SK-N-SH (cell line): ENCODE measurements around the gene FECH. TPM values are rescaled to one million over a fixed set of nuclear protein-coding genes. Genes with fewer than 3 reads are reported as not detected.

Experiments used
- polyA plus RNA-seq, 3 experiments: library from polyadenylated mRNA; depleted of rRNA; stranded (reverse); fragments of >200 nt; gene quantifications; 2 replicates each; pipeline ENCODE4 v1.2.3, GENCODE V29; 2012

FECH gene
- polyA plus RNA-seq, 1 of the 3 experiments (the other 2 are of a cell fraction), result 44.4 TPM

Other genes starting within 250 kb of the FECH start
- 0.05 and 0.28 TPM in 2 replicates for gene ST8SIA3, start 234.1 kb downstream of the FECH start, polyA plus RNA-seq (2012; rRNA removed)
- gene ONECUT2, start 151.3 kb downstream of the FECH start, polyA plus RNA-seq (2012; rRNA removed), result 0.10 and 0.16 TPM in 2 replicates
- 84.9 and 129 TPM in 2 replicates for gene NARS1, start 35.1 kb upstream of the FECH start, polyA plus RNA-seq (2012; rRNA removed)
- gene ATP8B1, start 216.6 kb upstream of the FECH start, polyA plus RNA-seq (2012; rRNA removed), result 43.8 and 60.4 TPM in 2 replicates